Upper lobe of left lung (tissue), 6 donors: Measurements from ENCODE around the gene FHOD1. TPM values are rescaled to one million over a fixed set of nuclear protein-coding genes. Genes with fewer than 3 reads are reported as not detected.

Experiments
- ATAC-seq, 2 donors: fragments of 200-7000 bp; cut with Tn5 transposase; one replicate each; pipeline ENCODE4 v1.9.1; 2022; ENCODE audit warnings: mild to moderate bottlenecking in 2 of 2, moderate library complexity in 2 of 2; ENCODE audit not compliant: low FRiP score in 2 of 2
- DNase-seq, 2 donors: peaks; one replicate each; pipeline ENCODE4 v3.0.0-alpha.2; 2019 to 2020
- H3K27ac ChIP-seq, 4 donors: fragments of 200-600 bp; sonication (generic); one replicate each; pipeline ENCODE4 v1.5.1; 2016 to 2019
- H3K27me3 ChIP-seq, 4 donors: fragments of 200-600 bp; sonication (generic); one replicate each; pipeline ENCODE4 v1.5.1; 2017 to 2019
- H3K36me3 ChIP-seq, 4 donors: fragments of 200-600 bp; sonication (generic); one replicate each; pipeline ENCODE4 v1.5.1; 2016 to 2019
- H3K4me1 ChIP-seq, 4 donors: fragments of 200-600 bp; sonication (generic); one replicate each; pipeline ENCODE4 v1.5.1; 2018 to 2019
- H3K4me3 ChIP-seq, 4 donors: fragments of 200-600 bp; sonication (generic); one replicate each; pipeline ENCODE4 v1.5.1; 2017 to 2019; ENCODE audit warnings: mild to moderate bottlenecking in 2 of 4, moderate library complexity in 1 of 4
- H3K9me3 ChIP-seq, 4 donors: fragments of 200-600 bp; sonication (generic); one replicate each; pipeline ENCODE4 v1.5.1; 2018 to 2019
- CTCF ChIP-seq, 6 experiments: fragments of 450-650 bp in 4 of 6; fragments of 200-600 bp in 2 of 6; sonication (generic) in 2 of 6; IDR thresholded peaks; one replicate each; pipeline ENCODE4 v1.5.1; 2016 to 2019; ENCODE audit warnings: antibody characterized with exemption in 6 of 6
- EP300 ChIP-seq, 4 donors: sonication (generic); formaldehyde crosslinking; IDR thresholded peaks; one replicate each; pipeline ENCODE4 v1.5.1; 2017; ENCODE audit warnings: antibody characterized with exemption in 4 of 4, control low read depth in 2 of 4
- POLR2A ChIP-seq, 4 donors: fragments of 450-650 bp; IDR thresholded peaks; one replicate each; pipeline ENCODE4 v1.5.1; 2016 to 2017; ENCODE audit warnings: antibody characterized with exemption in 4 of 4, mild to moderate bottlenecking in 2 of 4
- POLR2AphosphoS5 ChIP-seq, 2 donors: sonication (generic); formaldehyde crosslinking; IDR thresholded peaks; one replicate each; pipeline ENCODE4 v1.5.1; 2017; ENCODE audit warnings: antibody characterized with exemption in 2 of 2
- WGBS, 2 donors: methylation state at CpG; one replicate each; pipeline ENCODE4 v1.1.5; 2017 to 2018; 5-methylcytosine and 5-hydroxymethylcytosine counted together
- total RNA-seq, 6 donors: library from RNA; depleted of rRNA in 4 of 6; stranded (reverse); fragments of >200 nt in 4 of 6; gene quantifications; one replicate each; pipeline versions ENCODE4 v1.1.0 to v1.2.1, GENCODE V29; 2016 to 2021
- donor health status: DM: no; HTN: no; CAD: no; lungs with moderate emphysema.
- donor health status: DM: no; HTN: yes; CAD: no; lungs with severe emphysema.

Gene FHOD1
- total RNA-seq, 6 donors from 2014 or later = 26.0 to 310 (median 91.0) TPM

DNA sequence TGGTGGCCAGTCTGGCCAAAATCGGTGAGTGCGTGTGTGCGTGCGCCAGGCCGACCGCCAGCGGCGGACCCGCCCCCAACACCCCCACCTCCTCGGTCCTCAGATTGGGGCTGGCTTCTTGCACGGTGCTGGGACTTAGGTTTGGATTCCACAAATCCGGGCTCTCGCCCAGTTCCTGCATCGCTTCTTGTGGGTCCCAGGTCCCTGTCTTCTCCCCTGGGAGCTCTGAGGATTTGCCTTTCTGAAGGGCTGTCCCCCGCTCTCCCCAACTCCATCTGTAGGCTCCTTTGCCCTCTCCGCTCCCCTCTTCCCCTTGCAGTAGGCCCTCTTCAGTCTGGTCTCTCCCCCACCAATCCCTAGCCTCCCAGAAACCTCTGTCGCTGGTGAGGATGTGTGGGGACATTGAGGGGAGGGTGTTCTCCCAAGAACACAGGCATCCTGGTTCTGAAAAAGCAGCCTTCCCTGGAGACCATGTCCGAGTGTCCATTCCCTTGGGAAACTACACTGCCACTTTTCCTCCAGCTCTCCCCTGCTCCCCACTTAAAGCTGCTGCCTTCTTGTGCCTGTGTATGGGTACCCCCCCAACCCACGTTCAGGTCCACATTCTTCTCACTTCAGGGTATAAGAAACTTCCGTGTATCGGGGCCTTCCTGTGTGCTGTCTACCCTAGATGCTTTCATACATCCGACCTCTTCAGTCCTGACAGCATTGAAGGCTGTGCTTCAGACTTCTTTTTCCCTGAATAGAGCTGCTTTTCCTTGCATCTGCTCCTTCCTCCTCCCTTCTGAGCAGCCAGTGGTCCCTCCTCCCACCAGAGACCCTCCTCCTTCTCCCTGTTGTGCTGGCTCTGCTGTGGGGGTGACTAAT lies 2.1 kb upstream of the FHOD1 start:
- H3K4me1 ChIP-seq = peaks cover 31 to 39% (median 34%) of the 10 kb centered on the region in 4 donors
- H3K27me3 ChIP-seq = peaks cover 0 to 6% (median 3%) of the 10 kb centered on the region in 4 donors
- peak in 1 of 2 donors; percentile 84 for DNase-seq
- ATAC-seq = no peak
- TF ChIP-seq EP300 (IDR thresholded peaks at IDR 0.05) (no peak), CTCF (IDR thresholded peaks at IDR 0.05) (peak in 1 of 6 experiments; percentile 3), POLR2A (IDR thresholded peaks at IDR 0.05) (no peak)
- peak overlapping the region in 3 of 4 donors; percentile 60 to 95 (median 60) for H3K4me3 ChIP-seq
- H3K27ac ChIP-seq = peak overlapping the region in 1 of 4 donors; percentile 96
- no peaks in the 10 kb centered on the region for H3K9me3 ChIP-seq
- WGBS, 2 donors = 37 to 52% methylated on average over 12 to 16 of the region's 22 CpGs
- no peaks in the 10 kb centered on the region for H3K36me3 ChIP-seq

- H3K4me3 ChIP-seq = peak within 1 kb of the TSS; percentile 49 to 99 (median 78)
- H3K9me3 ChIP-seq = no peaks in the 10 kb centered on the region
- ATAC-seq = no peak
- H3K4me1 ChIP-seq = peaks cover 39 to 47% (median 43%) of the 10 kb centered on the region in 4 donors
- TF ChIP-seq CTCF (IDR thresholded peaks at IDR 0.05) (peak in 5 of 6 experiments; percentile 17 to 66 (median 53)), POLR2A (IDR thresholded peaks at IDR 0.05) (no peak), POLR2AphosphoS5 (IDR thresholded peaks at IDR 0.05) (no peak), EP300 (IDR thresholded peaks at IDR 0.05) (no peak)
- WGBS, 2 donors = 0 to 2% methylated on average over 7 to 47 of the region's 75 CpGs
- no peaks in the 10 kb centered on the region for H3K36me3 ChIP-seq
- peaks cover 0 to 6% (median 3%) of the 10 kb centered on the region in 4 donors for H3K27me3 ChIP-seq
- H3K27ac ChIP-seq = peak within 1 kb of the TSS in 3 of 4 donors; percentile 38 to 96 (median 95)
- DNase-seq = peak in 1 of 2 donors; percentile 88
Measured at GRCh38 chr16:67248401-67249177, 1.3 kb upstream of the FHOD1 start, which contains the start of gene SLC9A5. SLC9A5 (plus strand) TSS chr16:67248979; CDS start chr16:67249015, 36 bp downstream.

GRCh38 chr16:67248073-67248400 lies 756 bp upstream of the FHOD1 start:
- no peak for TF ChIP-seq POLR2A (IDR thresholded peaks at IDR 0.05)
- TF ChIP-seq EP300 (IDR thresholded peaks at IDR 0.05) = no peak
- no peak for TF ChIP-seq CTCF (IDR thresholded peaks at IDR 0.05)
- no peak for TF ChIP-seq POLR2AphosphoS5 (IDR thresholded peaks at IDR 0.05)
- WGBS, 2 donors = 8 to 13% methylated on average over 5 to 7 of the region's 7 CpGs
- no peak for DNase-seq
- H3K27ac ChIP-seq = peak overlapping the region in 3 of 4 donors; percentile 38 to 96 (median 95)
- H3K9me3 ChIP-seq = no peaks in the 10 kb centered on the region
- no peak for ATAC-seq
- peaks cover 45 to 52% (median 48%) of the 10 kb centered on the region in 4 donors for H3K4me1 ChIP-seq
- H3K36me3 ChIP-seq = no peaks in the 10 kb centered on the region
- H3K4me3 ChIP-seq = peak overlapping the region; percentile 49 to 95 (median 60)
- peaks cover 0 to 6% (median 3%) of the 10 kb centered on the region in 4 donors for H3K27me3 ChIP-seq

DNA sequence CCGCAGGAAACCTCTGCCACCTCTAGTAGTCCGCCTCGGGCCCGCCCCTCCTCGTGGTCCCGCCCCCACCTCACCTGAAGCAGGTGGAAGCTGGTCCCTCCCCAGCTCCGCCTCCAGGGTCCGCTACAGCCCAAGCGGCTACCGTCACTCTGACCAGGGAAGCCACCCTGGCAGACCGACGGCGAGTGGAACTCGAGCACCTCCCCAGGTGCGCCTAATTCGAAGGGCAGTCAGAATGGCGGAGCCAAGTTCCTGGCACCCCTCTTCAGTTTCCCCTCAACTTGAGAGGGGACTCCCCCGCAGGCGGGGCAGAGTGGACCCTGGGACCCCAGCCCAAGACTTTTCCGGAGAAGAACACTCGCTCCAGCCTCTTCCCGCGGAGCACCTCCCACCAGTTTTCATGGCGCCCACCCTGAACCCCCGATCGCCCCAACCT lies 507 bp downstream of the FHOD1 start:
- Histone ChIP-seq H3K9me3 (no peaks in the 10 kb centered on the region), H3K4me1 (peaks cover 57 to 65% (median 61%) of the 10 kb centered on the region in 4 donors), H3K27me3 (peaks cover 0 to 6% (median 3%) of the 10 kb centered on the region in 4 donors), H3K4me3 (peak overlapping the region; percentile 60 to 99 (median 94)), H3K36me3 (no peaks in the 10 kb centered on the region), H3K27ac (peak overlapping the region; percentile 93 to 96 (median 95))
- TF ChIP-seq EP300 (IDR thresholded peaks at IDR 0.05) (no peak), POLR2AphosphoS5 (IDR thresholded peaks at IDR 0.05) (peak in 1 of 2 donors; percentile 72), CTCF (IDR thresholded peaks at IDR 0.05) (peak in 1 of 6 experiments; percentile 7)
- WGBS, 2 donors = 0 to 1% methylated on average over 11 to 25 of the region's 26 CpGs
- peak; percentile 22 to 87 for ATAC-seq
- DNase-seq = peak; percentile 95 to 96
